ENCODE data around the gene POMC.

GRCh38 chr2:25190536-25190935 lies 22.2 kb upstream of the POMC start:
- TF ChIP-seq CTCF (IDR thresholded peaks at IDR 0.05; ENCODE audit: insufficient read depth, low read depth, low read length) (no peak), EZH2 (IDR thresholded peaks at IDR 0.05; ENCODE audit: insufficient read depth, low read length) (no peak)

Data from astrocyte (in vitro differentiated cells and primary cell).